SK-N-SH (cell line): ENCODE results near the gene AGPAT3. TPM values are rescaled to one million over a fixed set of nuclear protein-coding genes. Genes with fewer than 3 reads are reported as not detected.
A peak's percentile ranks its signal among the peaks of the same experiment; 100 is the strongest.

Experiments
- CTCF ChIA-PET: fragments of 300-600, 350-600 bp; formaldehyde crosslinking; extraction: SDS; loops from one replicate; lab custom pipeline; 2021; lab: Yijun Ruan, JAX
- POLR2A ChIA-PET: fragments of 350-600 bp; sonication (Branson Sonifier 250); formaldehyde crosslinking; extraction: SDS; loops from one replicate; lab custom pipeline; 2020; ENCODE audit warnings: antibody characterized with exemption, inconsistent platforms; lab: Yijun Ruan, JAX
- DNase-seq: peaks from one replicate; pipeline ENCODE4 v3.0.0; 2012
- H2AFZ ChIP-seq: fragments of 200-600 bp; sonication (generic); 2 replicates; pipeline ENCODE4 v1.8.1; 2016; ENCODE audit warnings: antibody characterized with exemption, mild to moderate bottlenecking, low read depth
- H3F3A ChIP-seq: fragments of 200-600 bp; sonication (generic); replicated peaks from 2 replicates; pipeline ENCODE3; 2016; ENCODE audit warnings: antibody characterized with exemption, mild to moderate bottlenecking; ENCODE audit not compliant: insufficient read depth
- H3K27ac ChIP-seq, 2 experiments: fragments of 200-500 bp in 1 of 2; fragments of 200-600 bp in 1 of 2; sonication (Bioruptor generic) in 1 of 2; sonication (generic), shearing (Covaris generic) in 1 of 2; 2 replicates each; pipeline versions ENCODE4 v1.5.1 to v1.6.1; 2014 to 2016; ENCODE audit warnings: low read depth in 2 of 2, inconsistent platforms in 1 of 2, low read length in 1 of 2, mild to moderate bottlenecking in 1 of 2, mixed read lengths in 1 of 2
- H3K27me3 ChIP-seq: fragments of 200-600 bp; sonication (generic), shearing (Covaris generic); 2 replicates; pipeline ENCODE4 v1.6.1; 2016; ENCODE audit warnings: mixed run types; ENCODE audit not compliant: insufficient read depth
- H3K36me3 ChIP-seq, 2 experiments: fragments of 200-500 bp in 1 of 2; fragments of 200-600 bp in 1 of 2; sonication (Bioruptor generic) in 1 of 2; sonication (generic) in 1 of 2; replicated peaks in 1 of 2; 2 replicates each; pipeline versions ENCODE3 to v1.5.1; 2014 to 2016; ENCODE audit warnings: low read length in 1 of 2, mild to moderate bottlenecking in 1 of 2; ENCODE audit not compliant: insufficient read depth in 2 of 2, control insufficient read depth in 1 of 2
- H3K4me1 ChIP-seq, 2 experiments: fragments of 200-500 bp in 1 of 2; fragments of 200-600 bp in 1 of 2; sonication (Bioruptor generic) in 1 of 2; sonication (generic), shearing (Covaris generic) in 1 of 2; 2 replicates each; pipeline versions ENCODE4 v1.5.1 to v1.6.1; 2014 to 2016; ENCODE audit warnings: low read depth in 1 of 2, low read length in 1 of 2, mixed run types in 1 of 2; ENCODE audit not compliant: insufficient read depth in 2 of 2, control insufficient read depth in 1 of 2
- H3K4me2 ChIP-seq: fragments of 200-600 bp; sonication (generic), shearing (Covaris generic); 2 replicates; pipeline ENCODE4 v1.6.1; 2017; ENCODE audit warnings: mixed run types
- H3K4me3 ChIP-seq, 2 experiments: fragments of 200-500 bp in 1 of 2; fragments of 200-600 bp in 1 of 2; sonication (Bioruptor generic) in 1 of 2; sonication (generic), shearing (Covaris generic) in 1 of 2; 2 replicates each; pipeline versions ENCODE4 v1.5.1 to v1.8.1; 2014 to 2016; ENCODE audit warnings: low read depth in 2 of 2, inconsistent platforms in 1 of 2, low read length in 1 of 2, mild to moderate bottlenecking in 1 of 2, mixed read lengths in 1 of 2, moderate library complexity in 1 of 2
- H3K79me2 ChIP-seq: fragments of 200-600 bp; sonication (generic); 2 replicates; pipeline ENCODE4 v1.8.1; 2017; ENCODE audit warnings: mild to moderate bottlenecking; ENCODE audit not compliant: insufficient read depth
- H3K9ac ChIP-seq: fragments of 200-600 bp; sonication (generic); 2 replicates; pipeline ENCODE4 v1.6.1; 2017; ENCODE audit warnings: mixed run types
- H3K9me2 ChIP-seq: fragments of 200-600 bp; sonication (generic); 2 replicates; pipeline ENCODE4 v1.6.1; 2017; ENCODE audit warnings: mixed run types
- H3K9me3 ChIP-seq: fragments of 200-600 bp; sonication (generic); 2 replicates; pipeline ENCODE4 v1.6.1; 2017; ENCODE audit warnings: mixed run types, mild to moderate bottlenecking, moderate library complexity
- H4K20me1 ChIP-seq: fragments of 200-600 bp; sonication (generic); 2 replicates; pipeline ENCODE4 v1.6.1; 2017; ENCODE audit warnings: mild to moderate bottlenecking, mixed run types; ENCODE audit not compliant: insufficient read depth
- GABPA ChIP-seq: IDR thresholded peaks from 2 replicates; pipeline ENCODE4 v1.4.0; 2012; ENCODE audit warnings: low read depth, mild to moderate bottlenecking
- JUND ChIP-seq: IDR thresholded peaks from 2 replicates; pipeline ENCODE4 v1.4.0; 2012
- MEF2A ChIP-seq: IDR thresholded peaks from 2 replicates; pipeline ENCODE4 v1.4.0; 2012; ENCODE audit warnings: low read depth, borderline replicate concordance
- MXI1 ChIP-seq: IDR thresholded peaks from 2 replicates; pipeline ENCODE4 v1.6.1; 2012; ENCODE audit warnings: mild to moderate bottlenecking, low read depth, low read length, improper control_type of control experiment
- SMC3 ChIP-seq: IDR thresholded peaks from 2 replicates; pipeline ENCODE4 v1.6.1; 2012; ENCODE audit warnings: low read depth, low read length, improper control_type of control experiment
- USF1 ChIP-seq: IDR thresholded peaks from 2 replicates; pipeline ENCODE4 v1.4.0; 2012; ENCODE audit warnings: low read depth, borderline replicate concordance
- WGBS: methylation state at CpG from one replicate; pipeline ENCODE4 v1.1.6; 2017; ENCODE audit warnings: low lambda C conversion rate; 5-methylcytosine and 5-hydroxymethylcytosine counted together
- polyA plus RNA-seq, 3 experiments: library from polyadenylated mRNA; depleted of rRNA; stranded (reverse); fragments of >200 nt; gene quantifications; 2 replicates each; pipeline ENCODE4 v1.2.3, GENCODE V29; 2012

AGPAT3 gene
- polyA plus RNA-seq, 1 of the 3 experiments (the other 2 are of a cell fraction) = 35.3 TPM

GRCh38 chr21:43902441-43902840 is 37.4 kb downstream of the AGPAT3 start:
- H2AFZ ChIP-seq = no peak overlapping the region
- H3K4me1 ChIP-seq = peaks cover 0 to 13% of the 10 kb centered on the region in 2 experiments; a peak in 1 of 4 replicates
- ChIA-PET POLR2A (no interaction called here), CTCF (interaction anchor here (1.1 kb wide), 1 partner anchor 9 kb away, joined by 3 read pairs; no protein-coding TSS in a partner anchor)
- no peak overlapping the region for H3K4me3 ChIP-seq
- H3K9me2 ChIP-seq = no peaks in the 10 kb centered on the region
- no peak for TF ChIP-seq USF1
- no peak for TF ChIP-seq GABPA
- no peak overlapping the region for H3K27ac ChIP-seq
- peaks cover 39% of the 10 kb centered on the region for H3K79me2 ChIP-seq
- peaks cover 10 to 13% of the 10 kb centered on the region in 2 experiments for H3K36me3 ChIP-seq
- no peak overlapping the region for H3K4me2 ChIP-seq
- H4K20me1 ChIP-seq = peaks cover 15% of the 10 kb centered on the region; the same call in 1 of the 2 replicates
- H3K9me3 ChIP-seq = no peaks in the 10 kb centered on the region
- 76% methylated on average over 6 of the region's 6 CpGs for WGBS
- H3K27me3 ChIP-seq = no peaks in the 10 kb centered on the region
- no peak overlapping the region for H3K9ac ChIP-seq
- DNase-seq = no peak
- H3F3A ChIP-seq = no peaks in the 10 kb centered on the region

GRCh38 chr21:43903451-43904091 is 38.5 kb downstream of the AGPAT3 start:
- Histone ChIP-seq H3K27me3 (no peaks in the 10 kb centered on the region), H3K4me2 (no peak overlapping the region), H4K20me1 (peaks cover 21% of the 10 kb centered on the region; the same call in 1 of the 2 replicates), H2AFZ (no peak overlapping the region), H3K9me3 (no peaks in the 10 kb centered on the region), H3K9ac (no peak overlapping the region), H3K9me2 (no peaks in the 10 kb centered on the region), H3K36me3 (peaks cover 10% of the 10 kb centered on the region in 2 experiments), H3K79me2 (peaks cover 34% of the 10 kb centered on the region), H3K27ac (peak overlapping the region in 1 of 2 experiments; percentile 5; a peak in 1 of 4 replicates), H3K4me1 (peaks cover 0 to 13% of the 10 kb centered on the region in 2 experiments; a peak in 1 of 4 replicates), H3K4me3 (no peak overlapping the region), H3F3A (no peaks in the 10 kb centered on the region)
- TF ChIP-seq MXI1 (peak; percentile 45; the same call in 1 of the 2 replicates), SMC3 (no peak)
- 86% methylated on average over 22 of the region's 26 CpGs for WGBS
- CTCF ChIA-PET = interaction anchor here (0.7 to 1.1 kb wide), 2 partner anchors 10 to 73 kb away, joined by 3 read pairs; no protein-coding TSS in a partner anchor
- DNase-seq = peak; percentile 67
- POLR2A ChIA-PET = no interaction called here

GRCh38 chr21:43904331-43904781 is 39.3 kb downstream of the AGPAT3 start:
- ChIA-PET POLR2A (interaction anchor here (0.9 kb wide), 1 partner anchor 16 kb away, joined by 4 read pairs; no protein-coding TSS in a partner anchor), CTCF (interaction anchor here (0.7 kb wide), 1 partner anchor 72 kb away, joined by 3 read pairs; no protein-coding TSS in a partner anchor)
- Histone ChIP-seq H3K4me1 (peaks cover 0 to 13% of the 10 kb centered on the region in 2 experiments; a peak in 1 of 4 replicates), H2AFZ (no peak overlapping the region), H3K4me3 (no peak overlapping the region), H3K27ac (no peak overlapping the region; a peak in 1 of 4 replicates), H3K36me3 (peaks cover 5 to 10% of the 10 kb centered on the region in 2 experiments), H3F3A (no peaks in the 10 kb centered on the region), H3K27me3 (no peaks in the 10 kb centered on the region), H3K79me2 (peaks cover 28% of the 10 kb centered on the region; the same call in 1 of the 2 replicates), H4K20me1 (peaks cover 22% of the 10 kb centered on the region; the same call in 1 of the 2 replicates), H3K4me2 (no peak overlapping the region), H3K9me2 (no peaks in the 10 kb centered on the region), H3K9ac (no peak overlapping the region), H3K9me3 (no peaks in the 10 kb centered on the region)
- peak; percentile 35 for DNase-seq
- TF ChIP-seq MEF2A (no peak), JUND (no peak)
- 100% methylated on average over 5 of the region's 14 CpGs for WGBS
